ENCODE results near the gene SDHAF3.
"Not testable (repeated sequence)": the region's sequence is repeated elsewhere in the genome, so short reads cannot be mapped to it uniquely, and the experiment has no call there.

Gene SDHAF3

GRCh38 chr7:97126483-97127171, 9.1 kb downstream of the SDHAF3 start:
- no peak for DNase-seq

GRCh38 chr7:97128736-97129135, 11.2 kb downstream of the SDHAF3 start:
- no peak for DNase-seq

GRCh38 chr7:97130417-97131139, 13.1 kb downstream of the SDHAF3 start:
- DNase-seq, result no peak

- no peak for DNase-seq
These were observed 15.7 kb downstream of the SDHAF3 start for GRCh38 chr7:97133159-97133558.

- no peak for DNase-seq
These were observed 21.3 kb downstream of the SDHAF3 start for GRCh38 chr7:97138830-97139229.

- peak in 2 of 4 experiments; percentile 53 to 56 for DNase-seq
These were observed 27.6 kb downstream of the SDHAF3 start for GRCh38 chr7:97145068-97145467.

GRCh38 chr7:97149843-97150242, 32.3 kb downstream of the SDHAF3 start:
- DNase-seq, result no peak

GRCh38 chr7:97155897-97156418, 38.5 kb downstream of the SDHAF3 start:
- DNase-seq, result no peak

- DNase-seq, result not testable (repeated sequence)
These were observed 42.5 kb downstream of the SDHAF3 start for GRCh38 chr7:97159984-97160383.

GRCh38 chr7:97161609-97162008, 44.1 kb downstream of the SDHAF3 start:
- DNase-seq, result not testable (repeated sequence)

GRCh38 chr7:97166308-97166707, 48.8 kb downstream of the SDHAF3 start:
- DNase-seq, result no peak

GRCh38 chr7:97167176-97167575, 49.7 kb downstream of the SDHAF3 start:
- DNase-seq, result no peak

GRCh38 chr7:97167749-97168148, 50.3 kb downstream of the SDHAF3 start:
- no peak for DNase-seq

GRCh38 chr7:97174303-97174702, 56.8 kb downstream of the SDHAF3 start:
- peak; percentile 22 to 64 (median 49) for DNase-seq

- DNase-seq, result peak; percentile 59 to 74 (median 65)
These were observed 62.1 kb downstream of the SDHAF3 start for GRCh38 chr7:97179454-97180104.

- peak in 3 of 4 experiments; percentile 5 to 16 (median 5) for DNase-seq
These were observed 69.6 kb downstream of the SDHAF3 start for GRCh38 chr7:97187067-97187466.

- DNase-seq, result not testable (repeated sequence)
These were observed 78.7 kb downstream of the SDHAF3 start for GRCh38 chr7:97196174-97196573.

GRCh38 chr7:97198596-97198995, 81.1 kb downstream of the SDHAF3 start:
- no peak for DNase-seq

- no peak for DNase-seq
These were observed 82.5 kb downstream of the SDHAF3 start for GRCh38 chr7:97200018-97200417.

- DNase-seq, result no peak
These were observed 86.5 kb downstream of the SDHAF3 start for GRCh38 chr7:97203957-97204356.

GRCh38 chr7:97204821-97205220, 87.3 kb downstream of the SDHAF3 start:
- no peak for DNase-seq

GRCh38 chr7:97215556-97215955, 98.1 kb downstream of the SDHAF3 start:
- no peak for DNase-seq

- DNase-seq, result no peak
These were observed 101.3 kb downstream of the SDHAF3 start for GRCh38 chr7:97218767-97219166.
